ENCODE data around the gene DIPK1C. TPM values are rescaled to one million over a fixed set of nuclear protein-coding genes. Genes with fewer than 3 reads are reported as not detected.
A peak's percentile ranks its signal among the peaks of the same experiment; 100 is the strongest.

Gene DIPK1C
- total and polyA plus RNA-seq, 9 of the 15 experiments (the other 6 are each of a cell fraction or from before 2014, with no cell fraction given) = 0.04 to 0.32 (median 0.15) TPM; not detected in 2

- TF ChIP-seq MGA (IDR thresholded peaks at IDR 0.05) (0 out of 2 replicates have a peak, but pooled peaks have one; percentile 17), HDAC8 (tag; IDR thresholded peaks at IDR 0.05) (no peak), RBBP5 (IDR thresholded peaks at IDR 0.05; ENCODE audit: borderline replicate concordance, insufficient read depth, low read length, poor library complexity, severe bottlenecking) (no peak), TRIM24 (IDR thresholded peaks at IDR 0.05) (peak in 1 of 2 experiments; percentile 12; a peak in 1 of 4 replicates), CXXC5 (CRISPR knock-in tag; IDR thresholded peaks at IDR 0.05) (0 out of 2 replicates have a peak, but pooled peaks have one; percentile 7), ZNF197 (CRISPR knock-in tag; IDR thresholded peaks at IDR 0.05; ENCODE audit: low read depth) (no peak), SIN3A (IDR thresholded peaks at IDR 0.05; ENCODE audit: borderline replicate concordance in 2 of 2, control insufficient read depth in 1 of 2, low read depth in 2 of 2, low read length in 2 of 2) (no peak), ZNF584 (CRISPR knock-in tag; IDR thresholded peaks at IDR 0.05; ENCODE audit: low read depth) (no peak), ZNF174 (CRISPR knock-in tag; IDR thresholded peaks at IDR 0.05) (no peak), FOXJ2 (tag; IDR thresholded peaks at IDR 0.05) (no peak), MLX (CRISPR knock-in tag; conservative IDR thresholded peaks at IDR 0.05) (no peak)
Observed at GRCh38 chr18:74488354-74488753, 31.2 kb upstream of the DIPK1C start (continued).
